GM04503 (cell line): ENCODE measurements around the gene FKBP10.
A peak's percentile ranks its signal among the peaks of the same experiment; 100 is the strongest.
"Not testable (repeated sequence)": the region's sequence is repeated elsewhere in the genome, so short reads cannot be mapped to it uniquely, and the experiment has no call there.

ENCODE experiments used
- DNase-seq: peaks from one replicate; pipeline ENCODE4 v3.0.0-alpha.2; 2012; ENCODE audit warnings: low read depth

Gene FKBP10

DNA sequence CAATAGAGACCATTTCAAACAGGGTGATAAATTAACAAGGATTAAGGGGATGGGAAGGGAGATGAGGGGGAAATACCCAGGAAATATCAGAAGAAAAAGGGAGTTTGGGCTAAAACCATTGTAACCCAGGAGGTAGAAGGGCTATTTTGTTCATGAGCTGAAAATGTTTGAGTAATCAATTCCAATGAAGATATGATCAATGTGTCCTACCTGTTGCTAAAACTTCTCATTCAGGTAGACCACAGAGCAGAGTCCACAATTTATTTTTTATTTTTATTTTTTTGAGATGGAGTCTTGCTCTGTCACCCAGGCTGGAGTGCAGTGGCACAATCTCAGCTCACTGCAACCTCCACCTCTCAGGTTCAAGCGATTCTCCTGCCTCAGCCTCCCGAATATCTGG is 26.6 kb downstream of the FKBP10 start:
- DNase-seq = not testable (repeated sequence)

GRCh38 chr17:41840781-41841180 is 28.0 kb downstream of the FKBP10 start:
- DNase-seq = not testable (repeated sequence)

GRCh38 chr17:41844971-41845370 is 32.2 kb downstream of the FKBP10 start:
- no peak for DNase-seq

- no peak for DNase-seq
Measured at GRCh38 chr17:41848788-41849187, 36.0 kb downstream of the FKBP10 start.

DNA sequence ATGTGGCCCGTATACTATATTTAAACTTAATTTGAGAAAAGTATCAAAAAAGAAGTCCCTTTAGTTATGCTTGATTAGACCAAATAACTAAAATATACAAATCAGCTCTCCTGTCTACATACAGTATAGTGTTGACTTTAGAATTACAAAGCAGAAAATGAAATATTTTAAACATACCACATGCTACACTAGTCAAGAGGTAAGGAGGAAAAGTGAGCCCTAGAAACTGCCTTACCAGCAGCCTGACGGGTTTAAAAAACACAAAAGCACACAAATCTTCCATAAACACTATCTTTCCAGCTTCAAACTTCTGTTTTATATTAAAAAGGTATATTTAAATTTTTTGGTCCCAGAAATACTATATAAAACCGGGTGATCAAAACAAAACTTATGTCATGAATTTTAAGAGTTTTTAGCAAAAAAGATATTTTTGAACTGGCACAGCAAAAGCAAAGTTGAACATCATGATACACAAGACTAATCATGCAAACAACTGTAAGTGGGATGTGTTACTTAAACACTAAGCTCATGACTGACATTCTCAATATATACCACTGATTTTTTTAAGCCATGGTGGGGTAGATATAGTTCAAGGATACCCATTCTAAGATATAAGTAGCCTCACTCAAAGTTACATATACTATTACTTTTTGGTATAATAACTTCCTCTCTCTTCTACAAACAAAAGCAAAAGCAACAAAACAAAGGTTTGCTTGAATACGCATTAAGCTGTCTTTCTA is 36.6 kb downstream of the FKBP10 start:
- DNase-seq = no peak

GRCh38 chr17:41851382-41851781 is 38.6 kb downstream of the FKBP10 start:
- DNase-seq = not testable (repeated sequence)

DNA sequence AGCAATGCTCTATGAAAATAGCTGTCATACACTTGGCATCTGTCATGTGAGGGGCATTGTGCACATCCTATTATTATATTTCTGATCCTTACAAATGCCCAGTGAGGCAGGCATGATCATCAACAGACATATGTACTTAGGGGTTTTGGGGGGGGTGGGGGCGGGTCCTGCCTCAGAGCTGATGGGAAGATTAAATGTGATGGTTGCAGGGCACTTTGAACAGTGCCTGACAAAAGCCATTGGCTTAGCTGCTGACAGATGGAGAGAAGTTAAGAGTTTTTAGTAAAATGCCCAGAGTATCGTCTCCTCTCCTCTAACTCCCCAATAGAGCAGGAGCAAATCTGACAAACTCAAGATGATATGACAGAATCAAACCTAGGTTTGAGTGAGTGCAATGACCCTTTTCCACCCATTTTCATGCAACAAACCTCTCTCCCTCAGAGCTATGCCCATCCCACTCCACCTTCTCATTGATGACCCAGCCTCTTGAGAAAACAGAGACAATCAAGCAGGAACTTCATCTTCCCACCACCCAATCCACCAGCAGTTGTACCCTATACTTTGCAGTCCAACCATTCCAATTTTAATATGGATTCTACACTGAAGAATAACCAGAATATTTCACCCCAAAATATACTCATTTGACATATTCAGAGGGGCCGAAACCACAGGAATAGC is 47.6 kb downstream of the FKBP10 start:
- DNase-seq = no peak

- no peak for DNase-seq
Measured at GRCh38 chr17:41863074-41863848, 50.5 kb downstream of the FKBP10 start.

GRCh38 chr17:41864498-41864835 is 51.7 kb downstream of the FKBP10 start:
- DNase-seq = no peak

DNA sequence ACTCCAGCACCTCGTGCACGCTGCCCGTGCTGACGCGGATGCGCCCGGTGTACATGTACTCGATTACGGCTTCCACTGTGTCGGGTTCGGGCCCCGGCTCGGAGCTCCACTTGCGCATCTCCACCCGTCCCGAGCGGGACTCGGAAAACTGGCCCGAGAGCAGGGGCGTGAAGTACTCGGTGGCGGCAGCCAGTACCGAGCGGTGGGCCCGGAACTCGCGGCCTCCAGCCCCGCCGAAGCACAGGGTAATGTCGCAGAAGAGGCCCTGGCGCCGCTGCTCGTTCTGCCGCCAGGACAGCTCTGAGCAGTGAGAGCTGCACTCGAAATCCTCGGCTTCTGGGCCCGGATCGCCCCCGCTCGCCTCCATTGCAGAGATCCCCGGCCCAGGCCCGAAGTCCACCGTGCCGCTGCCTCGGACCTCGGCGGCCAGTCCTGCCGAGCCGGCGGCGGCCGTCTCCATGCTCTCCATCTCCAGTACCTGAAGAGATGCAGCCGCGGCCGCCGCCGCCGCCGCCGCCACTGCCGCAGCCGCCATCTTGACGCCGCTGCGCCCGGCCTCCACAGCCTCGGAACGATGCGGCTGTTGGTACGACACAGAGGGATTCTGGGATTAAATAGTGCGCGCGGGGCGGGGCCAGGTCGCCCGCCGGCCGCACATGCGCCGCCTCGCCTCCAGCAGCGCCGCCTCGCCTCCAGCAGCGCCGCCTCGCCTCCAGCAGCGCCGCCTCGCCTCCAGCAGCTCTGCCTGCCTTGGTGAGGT is 52.2 kb downstream of the FKBP10 start, which contains the start of gene KLHL11:
KLHL11 (minus strand) TSS at position 588 of the 760 bp plus-strand sequence; CDS start at position 535, 53 bp downstream.
- peak; percentile 50 for DNase-seq

DNA sequence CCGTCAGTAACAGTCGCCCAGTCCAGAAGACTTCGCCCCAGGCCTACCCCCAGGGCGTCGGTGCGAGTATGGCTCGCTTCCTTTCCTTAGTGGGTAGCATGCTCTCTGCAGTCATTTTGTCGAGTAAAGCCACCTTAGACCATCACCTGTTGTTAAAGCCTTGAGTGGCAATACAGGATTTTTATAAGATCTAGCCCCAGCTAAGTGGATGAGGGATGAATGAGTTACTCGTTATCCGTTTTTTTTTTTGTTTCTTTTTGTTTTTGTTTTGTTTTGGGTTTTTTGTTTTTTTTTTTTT is 52.7 kb downstream of the FKBP10 start:
- no peak for DNase-seq

DNA sequence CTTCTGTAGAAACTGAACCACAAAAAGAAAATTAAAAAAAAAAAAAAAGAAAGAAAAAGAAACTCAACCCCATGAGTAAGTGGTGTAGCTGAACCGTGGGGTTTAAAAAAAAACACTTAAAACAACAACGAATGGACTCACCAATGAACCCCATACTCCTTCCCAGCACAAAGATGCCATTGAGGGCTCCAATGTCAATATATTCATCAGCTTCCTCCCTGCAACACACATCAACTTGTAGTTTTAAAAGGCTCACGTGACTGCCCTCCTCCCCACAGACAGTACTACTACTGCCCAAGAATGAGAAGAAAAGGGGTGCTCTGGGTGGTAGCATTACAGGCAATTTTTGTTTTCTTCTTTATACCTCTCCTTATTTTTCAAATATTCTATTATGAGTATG is 55.8 kb downstream of the FKBP10 start:
- DNase-seq = no peak

- DNase-seq = no peak
Measured at GRCh38 chr17:41869426-41869825, 56.6 kb downstream of the FKBP10 start.

- no peak for DNase-seq
Measured at GRCh38 chr17:41870097-41870496, 57.3 kb downstream of the FKBP10 start.

- no peak for DNase-seq
Measured at GRCh38 chr17:41870627-41871026, 57.8 kb downstream of the FKBP10 start.

DNA sequence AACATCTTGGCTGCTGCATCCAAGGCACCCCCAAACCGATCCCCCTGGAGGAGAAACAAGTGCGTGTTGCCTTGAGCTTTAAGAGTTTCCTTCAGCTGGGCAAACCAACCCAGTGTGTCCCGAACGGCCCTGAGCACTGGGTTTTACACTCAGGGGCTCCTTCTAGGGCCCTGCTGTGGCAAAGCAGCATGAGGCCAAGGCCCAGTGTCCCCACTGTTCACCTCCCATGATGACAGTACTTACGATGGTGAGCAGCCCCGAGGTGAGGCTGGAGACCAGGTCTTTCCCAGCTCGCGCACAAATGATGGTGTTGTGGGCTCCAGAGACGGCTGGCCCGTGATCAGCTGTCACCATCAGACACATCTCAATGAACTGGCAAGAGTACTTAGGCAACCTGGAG is 59.0 kb downstream of the FKBP10 start:
- no peak for DNase-seq
